H1 (cell line): ENCODE measurements around the gene DNASE1. TPM values are rescaled to one million over a fixed set of nuclear protein-coding genes. Genes with fewer than 3 reads are reported as not detected.

ENCODE experiments used
- CTCF ChIA-PET: fragments of 300-600 bp; sonication (Branson Sonifier 250); formaldehyde crosslinking; loops from one replicate; lab custom pipeline; 2021; ENCODE audit not compliant: partially characterized antibody; lab: Charles Lee
- POLR2A ChIA-PET: fragments of 300-600 bp; sonication (Branson Sonifier 250); formaldehyde crosslinking; loops from one replicate; lab custom pipeline; 2021; ENCODE audit warnings: inconsistent platforms; ENCODE audit not compliant: partially characterized antibody; lab: Charles Lee
- DNase-seq, 2 experiments: peaks; one replicate each; pipeline versions ENCODE4 v3.0.0 to v3.0.0-alpha.2; 2010 to 2022; ENCODE audit warnings: low spot score in 2 of 2, low read depth in 1 of 2, mixed read lengths in 1 of 2
- FAIRE-seq: peaks from 2 replicates; lab custom pipeline; 2011; peaks lifted over from hg19 to GRCh38; lab: Jason Lieb, UNC
- H2AFZ ChIP-seq: 2 replicates; pipeline ENCODE4 v1.8.1; 2012; ENCODE audit warnings: low read length, inconsistent platforms
- H2AK5ac ChIP-seq: 2 replicates; pipeline ENCODE4 v1.6.1; 2013; ENCODE audit warnings: low read depth, low read length
- H2BK120ac ChIP-seq: replicated peaks from 2 replicates; pipeline ENCODE3; 2013; ENCODE audit warnings: low read depth, low read length, inconsistent platforms
- H2BK12ac ChIP-seq: 2 replicates; pipeline ENCODE4 v1.6.1; 2013; ENCODE audit warnings: low read depth, low read length
- H2BK15ac ChIP-seq: 2 replicates; pipeline ENCODE4 v1.6.1; 2013; ENCODE audit warnings: low read length
- H2BK20ac ChIP-seq: 2 replicates; pipeline ENCODE4 v1.6.1; 2013; ENCODE audit warnings: low read length
- H2BK5ac ChIP-seq: 2 replicates; pipeline ENCODE4 v1.6.1; 2013; ENCODE audit warnings: low read depth, low read length
- H3K14ac ChIP-seq: 2 replicates; pipeline ENCODE4 v1.6.1; 2013; ENCODE audit warnings: inconsistent platforms; ENCODE audit not compliant: insufficient read length
- H3K18ac ChIP-seq: 2 replicates; pipeline ENCODE4 v1.6.1; 2013; ENCODE audit warnings: low read length; ENCODE audit errors: extremely low read depth
- H3K23ac ChIP-seq: 2 replicates; pipeline ENCODE4 v1.6.1; 2013; ENCODE audit warnings: inconsistent platforms; ENCODE audit not compliant: insufficient read length
- H3K23me2 ChIP-seq: 2 replicates; pipeline ENCODE4 v1.6.1; 2013; ENCODE audit warnings: low read depth, low read length
- H3K27ac ChIP-seq: 2 replicates; pipeline ENCODE4 v1.6.1; 2011; ENCODE audit warnings: low read depth, low read length, inconsistent platforms
- H3K27me3 ChIP-seq, 4 experiments: replicated peaks in 1 of 4; 1 replicate in 1 of 4; 2 replicates in 3 of 4; pipeline versions ENCODE4 v1.6.1 to v1.8.1; 2011 to 2013; ENCODE audit warnings: low read length in 3 of 4, mild to moderate bottlenecking in 3 of 4, inconsistent platforms in 2 of 4, mixed read lengths in 2 of 4, moderate library complexity in 1 of 4; ENCODE audit not compliant: control insufficient read depth in 3 of 4, insufficient read depth in 3 of 4; ENCODE audit errors: extremely low read depth in 1 of 4
- H3K36me3 ChIP-seq, 4 experiments: 2 replicates each; pipeline versions ENCODE4 v1.6.1 to v1.8.1; 2011 to 2013; ENCODE audit warnings: mild to moderate bottlenecking in 4 of 4, low read length in 3 of 4, moderate library complexity in 2 of 4, control low read depth in 1 of 4, inconsistent platforms in 1 of 4; ENCODE audit not compliant: insufficient read depth in 4 of 4, control insufficient read depth in 2 of 4
- H3K4ac ChIP-seq: replicated peaks from 2 replicates; pipeline ENCODE3; 2013; ENCODE audit warnings: low read length, low read depth, mixed read lengths, inconsistent platforms; ENCODE audit not compliant: insufficient read length
- H3K4me1 ChIP-seq, 4 experiments: replicated peaks in 1 of 4; 1 replicate in 1 of 4; 2 replicates in 3 of 4; pipeline versions ENCODE4 v1.6.1 to v1.8.1; 2011 to 2013; ENCODE audit warnings: low read length in 3 of 4, inconsistent platforms in 2 of 4, mixed read lengths in 1 of 4; ENCODE audit not compliant: insufficient read depth in 4 of 4, control insufficient read depth in 3 of 4
- H3K4me2 ChIP-seq, 2 experiments: 2 replicates each; pipeline versions ENCODE4 v1.6.1 to v1.8.1; 2011 to 2013; ENCODE audit warnings: low read depth in 2 of 2, low read length in 2 of 2, control low read depth in 1 of 2, inconsistent platforms in 1 of 2, mild to moderate bottlenecking in 1 of 2; ENCODE audit not compliant: insufficient read depth in 1 of 2
- H3K4me3 ChIP-seq, 4 experiments: fragments of 200-600, 300-600 bp in 1 of 4; sonication (generic), shearing (Covaris generic), sonication (Bioruptor Twin) in 1 of 4; 2 replicates each; pipeline versions ENCODE4 v1.5.1 to v1.8.1; 2011 to 2016; ENCODE audit warnings: low read length in 4 of 4, low read depth in 3 of 4, control low read depth in 2 of 4, inconsistent platforms in 2 of 4, mild to moderate bottlenecking in 2 of 4, mixed read lengths in 1 of 4, moderate library complexity in 1 of 4; ENCODE audit not compliant: insufficient read depth in 2 of 4; ENCODE audit errors: extremely low read depth in 1 of 4
- H3K56ac ChIP-seq: replicated peaks from 2 replicates; pipeline ENCODE3; 2013; ENCODE audit warnings: low read depth, mild to moderate bottlenecking, mixed read lengths, low read length, inconsistent platforms; ENCODE audit not compliant: insufficient read length
- H3K79me1 ChIP-seq: 2 replicates; pipeline ENCODE4 v1.6.1; 2013; ENCODE audit warnings: low read depth, low read length, control low read depth
- H3K79me2 ChIP-seq, 2 experiments: 2 replicates each; pipeline versions ENCODE4 v1.6.1 to v1.8.1; 2012 to 2013; ENCODE audit warnings: low read length in 2 of 2, mild to moderate bottlenecking in 2 of 2, inconsistent platforms in 1 of 2; ENCODE audit not compliant: insufficient read depth in 2 of 2, control insufficient read depth in 1 of 2
- H3K9ac ChIP-seq, 4 experiments: replicated peaks in 1 of 4; 1 replicate in 1 of 4; 2 replicates in 3 of 4; pipeline versions ENCODE4 v1.6.1 to v1.8.1; 2011 to 2013; ENCODE audit warnings: low read depth in 3 of 4, low read length in 3 of 4, control low read depth in 2 of 4, mild to moderate bottlenecking in 2 of 4, moderate library complexity in 2 of 4, inconsistent platforms in 1 of 4; ENCODE audit errors: extremely low read depth in 1 of 4
- H3K9me3 ChIP-seq, 2 experiments: 2 replicates each; pipeline versions ENCODE4 v1.6.1 to v1.8.1; 2012 to 2013; ENCODE audit warnings: mild to moderate bottlenecking in 2 of 2, moderate library complexity in 2 of 2, control low read depth in 1 of 2, inconsistent platforms in 1 of 2, low read depth in 1 of 2, low read length in 1 of 2, mixed read lengths in 1 of 2; ENCODE audit not compliant: insufficient read depth in 2 of 2
- H4K20me1 ChIP-seq, 2 experiments: replicated peaks in 1 of 2; 2 replicates each; pipeline versions ENCODE3 to v1.8.1; 2011 to 2013; ENCODE audit warnings: inconsistent platforms in 2 of 2, low read length in 2 of 2, mild to moderate bottlenecking in 1 of 2; ENCODE audit not compliant: insufficient read depth in 2 of 2, control insufficient read depth in 1 of 2
- H4K5ac ChIP-seq: 2 replicates; pipeline ENCODE4 v1.6.1; 2013; ENCODE audit warnings: low read length, low read depth, mixed read lengths, inconsistent platforms; ENCODE audit not compliant: insufficient read length
- H4K8ac ChIP-seq: 2 replicates; pipeline ENCODE4 v1.8.0; 2013; ENCODE audit warnings: mild to moderate bottlenecking, moderate library complexity, low read length, inconsistent platforms; ENCODE audit not compliant: insufficient read depth; ENCODE audit errors: extremely low read depth
- H4K91ac ChIP-seq: replicated peaks from 2 replicates; pipeline ENCODE3; 2013; ENCODE audit warnings: low read length, mixed read lengths, inconsistent platforms; ENCODE audit not compliant: insufficient read length
- ASH2L ChIP-seq: fragments of 200-600, 300-600 bp; sonication (generic); IDR thresholded peaks from one replicate; pipeline ENCODE4 v1.7.1; 2017; ENCODE audit warnings: low read length
- EGR1 ChIP-seq: IDR thresholded peaks from 2 replicates; pipeline ENCODE4 v1.6.1; 2011; ENCODE audit warnings: low read depth, low read length, borderline replicate concordance
- FOSL1 ChIP-seq: IDR thresholded peaks from 2 replicates; pipeline ENCODE4 v1.6.1; 2011; ENCODE audit warnings: mild to moderate bottlenecking, low read depth, low read length, moderate library complexity; ENCODE audit not compliant: insufficient read depth
- KDM5A ChIP-seq: fragments of 200-600 bp; IDR thresholded peaks from 2 replicates; pipeline ENCODE4 v1.7.1; 2012; ENCODE audit warnings: mild to moderate bottlenecking, low read length, inconsistent platforms, mixed read lengths
- NANOG ChIP-seq: IDR thresholded peaks from 2 replicates; pipeline ENCODE4 v1.6.1; 2011; ENCODE audit warnings: low read length, low read depth, mild to moderate bottlenecking, inconsistent platforms; ENCODE audit not compliant: insufficient read depth, poor library complexity, severe bottlenecking
- POLR2A ChIP-seq, 2 experiments: IDR thresholded peaks; 1 replicate in 1 of 2; 2 replicates in 1 of 2; pipeline ENCODE4 v1.6.1; 2011; ENCODE audit warnings: low read depth in 2 of 2, low read length in 2 of 2, mild to moderate bottlenecking in 2 of 2; ENCODE audit errors: control extremely low read depth in 1 of 2
- SIN3A ChIP-seq, 2 experiments: IDR thresholded peaks in 1 of 2; conservative IDR thresholded peaks in 1 of 2; 2 replicates each; pipeline ENCODE4 v1.6.1; 2011 to 2012; ENCODE audit warnings: low read length in 2 of 2, improper control_type of control experiment in 1 of 2, low read depth in 1 of 2, mild to moderate bottlenecking in 1 of 2
- SIX5 ChIP-seq: IDR thresholded peaks from 2 replicates; pipeline ENCODE4 v1.6.1; 2011; ENCODE audit warnings: mild to moderate bottlenecking, low read depth, low read length
- TBP ChIP-seq: IDR thresholded peaks from 2 replicates; pipeline ENCODE4 v1.6.1; 2011; ENCODE audit warnings: low read depth, low read length, improper control_type of control experiment
- WGBS, 2 experiments: shearing (Covaris generic) in 1 of 2; methylation state at CpG; one replicate each; pipeline versions ENCODE4 v1.1.6 to v1.1.7; 2013 to 2015; ENCODE audit warnings: low lambda C conversion rate in 2 of 2, mixed read lengths in 2 of 2, inconsistent platforms in 1 of 2, low coverage in 1 of 2, missing lambda C conversion rate in 1 of 2; ENCODE audit not compliant: insufficient replicate concordance in 2 of 2, insufficient coverage in 1 of 2, insufficient read length in 1 of 2; ENCODE audit errors: extremely low coverage in 1 of 2, missing lambda C conversion rate in 1 of 2; 5-methylcytosine and 5-hydroxymethylcytosine counted together
- polyA plus RNA-seq, 7 experiments: library from polyadenylated mRNA; depleted of rRNA in 3 of 7; stranded (reverse) in 5 of 7; unstranded in 2 of 7; fragments of >200 nt in 5 of 7; fragments of 200-250 nt in 2 of 7; gene quantifications; 1 replicate in 5 of 7; 2 replicates in 1 of 7; 4 replicates in 1 of 7; pipeline versions ENCODE4 v1.2.1 to v1.2.3, GENCODE V29; 2011 to 2013; ENCODE audit warnings: missing spikeins in 2 of 7, mixed read lengths in 2 of 7
- total RNA-seq: library from RNA; stranded (reverse); fragmentation: NEBNext Ultra II Directional; extraction: Animal tissue kit (Norgen Biotek cat#: 25700); gene quantifications from 2 replicates; pipeline ENCODE4 v1.2.1, GENCODE V29; 2021

Gene DNASE1
- total and polyA plus RNA-seq, 2 of the 8 experiments (the other 6 are each of a cell fraction or from before 2014, with no cell fraction given), result 11.5 to 16.7 TPM

- ChIA-PET POLR2A (no interaction called here), CTCF (interaction anchor here (0.6 to 1.9 kb wide), 6 partner anchors 8 to 1567 kb away, joined by 3 to 8 read pairs (median 4); partner anchors contain the start of gene DNASE1)
- Histone ChIP-seq H3K56ac (no peak overlapping the region), H2BK12ac (no peak overlapping the region), H2BK20ac (no peak overlapping the region), H3K4me1 (no peaks in the 10 kb centered on the region), H3K36me3 (peaks cover 21 to 48% (median 44%) of the 10 kb centered on the region in 4 experiments), H4K8ac (no peak overlapping the region), H4K5ac (no peak overlapping the region), H2AK5ac (no peak overlapping the region), H3K79me2 (no peaks in the 10 kb centered on the region), H2BK5ac (no peak overlapping the region), H3K23ac (no peak overlapping the region), H2BK120ac (no peak overlapping the region), H3K4me3 (no peak overlapping the region), H3K18ac (no peak overlapping the region), H3K27me3 (no peaks in the 10 kb centered on the region), H4K20me1 (peaks cover 7 to 8% of the 10 kb centered on the region in 2 experiments), H4K91ac (no peak overlapping the region), H3K9me3 (no peaks in the 10 kb centered on the region), H3K4ac (no peak overlapping the region), H3K4me2 (no peak overlapping the region), H3K79me1 (no peaks in the 10 kb centered on the region; the same call in 1 of the 2 replicates), H3K14ac (no peak overlapping the region), H2AFZ (no peak overlapping the region), H3K27ac (no peak overlapping the region), H3K23me2 (no peaks in the 10 kb centered on the region), H3K9ac (no peak overlapping the region), H2BK15ac (no peak overlapping the region)
- 87% methylated on average over 7 of the region's 11 CpGs; no CpG with 5 or more reads in 1 of the 2 experiments for WGBS, 2 experiments
- TF ChIP-seq TBP, result no peak
- TF ChIP-seq EGR1, result no peak
- no peak for TF ChIP-seq ASH2L
- TF ChIP-seq FOSL1, result no peak
- TF ChIP-seq POLR2A (IDR thresholded peaks at IDR 0.05; ENCODE audit: control extremely low read depth in 1 of 2, low read depth in 2 of 2, low read length in 2 of 2), result no peak
- no peak for TF ChIP-seq SIN3A (conservative IDR thresholded peaks at IDR 0.05 in 1 of 2, IDR thresholded peaks at IDR 0.05 in 1 of 2; ENCODE audit: low read depth in 1 of 2, low read length in 2 of 2)
- no peak for TF ChIP-seq KDM5A
- TF ChIP-seq NANOG, result no peak
- no peak for TF ChIP-seq SIX5
- FAIRE-seq (no peak), DNase-seq (no peak)
Observed at GRCh38 chr16:3668626-3669025, 14.1 kb downstream of the DNASE1 start.
